OCI-LY7 (cell line): ENCODE results near the gene PVALEF. TPM values are rescaled to one million over a fixed set of nuclear protein-coding genes. Genes with fewer than 3 reads are reported as not detected.

Experiments used
- BruUV-seq: library from RNA; stranded (reverse); fragments of 400-500 nt; replicated peaks from 2 replicates; lab custom pipeline; 2021; lab: Mats Ljungman, UMichigan
- CTCF ChIA-PET: fragments of 300-600 bp; sonication (Branson Sonifier 250); formaldehyde crosslinking; loops from one replicate; lab custom pipeline; 2022; ENCODE audit warnings: antibody characterized with exemption; ENCODE audit not compliant: unreplicated experiment; lab: Charles Lee
- POLR2A ChIA-PET: fragments of 300-600 bp; sonication (Branson Sonifier 250); formaldehyde crosslinking; loops from one replicate; lab custom pipeline; 2022; ENCODE audit warnings: antibody characterized with exemption; lab: Charles Lee
- DNase-seq: peaks from one replicate; pipeline ENCODE4 v3.0.0-alpha.2; 2015; ENCODE audit warnings: low spot score
- H2AFZ ChIP-seq: fragments of 200-600 bp; sonication (generic), shearing (Covaris generic); 2 replicates; pipeline ENCODE4 v1.6.1; 2014; ENCODE audit warnings: mild to moderate bottlenecking, antibody characterized with exemption, low read length, moderate library complexity
- H3K27ac ChIP-seq: fragments of 200-600 bp; sonication (generic); 2 replicates; pipeline ENCODE4 v1.5.1; 2014; ENCODE audit warnings: mixed run types, low read depth, mild to moderate bottlenecking, moderate library complexity, low read length, inconsistent platforms; ENCODE audit not compliant: poor library complexity, severe bottlenecking
- H3K36me3 ChIP-seq: fragments of 200-600 bp; sonication (generic); 2 replicates; pipeline ENCODE4 v1.6.1; 2014; ENCODE audit warnings: mild to moderate bottlenecking, antibody characterized with exemption, low read length, moderate library complexity, mixed read lengths; ENCODE audit not compliant: insufficient read depth
- H3K4me1 ChIP-seq: fragments of 200-600 bp; sonication (generic); 2 replicates; pipeline ENCODE4 v1.5.1; 2014; ENCODE audit warnings: mild to moderate bottlenecking, low read length; ENCODE audit not compliant: insufficient read depth, poor library complexity, severe bottlenecking
- H3K4me2 ChIP-seq: fragments of 200-600 bp; sonication (generic); 2 replicates; pipeline ENCODE4 v1.6.1; 2014; ENCODE audit warnings: mild to moderate bottlenecking, low read length
- H3K4me3 ChIP-seq: fragments of 200-600 bp; sonication (generic); 2 replicates; pipeline ENCODE4 v1.5.1; 2014; ENCODE audit warnings: mild to moderate bottlenecking, low read depth, low read length; ENCODE audit not compliant: poor library complexity, severe bottlenecking
- H3K79me2 ChIP-seq: fragments of 200-600 bp; sonication (generic); 2 replicates; pipeline ENCODE4 v1.6.1; 2016; ENCODE audit warnings: low read depth, mild to moderate bottlenecking, low read length, moderate library complexity, mixed read lengths; ENCODE audit not compliant: insufficient read depth
- H3K9me2 ChIP-seq: fragments of 200-600 bp; sonication (generic); 2 replicates; pipeline ENCODE4 v1.6.1; 2016; ENCODE audit warnings: mild to moderate bottlenecking, low read length, mixed read lengths; ENCODE audit not compliant: insufficient read depth
- H3K9me3 ChIP-seq: fragments of 200-600 bp; sonication (generic); 2 replicates; pipeline ENCODE4 v1.6.1; 2014; ENCODE audit warnings: mild to moderate bottlenecking, mixed run types, low read length, mixed read lengths
- H4K20me1 ChIP-seq: fragments of 200-600 bp; sonication (generic); 2 replicates; pipeline ENCODE4 v1.6.1; 2014; ENCODE audit warnings: mild to moderate bottlenecking, antibody characterized with exemption, low read length, moderate library complexity, mixed read lengths; ENCODE audit not compliant: insufficient read depth
- CTCF ChIP-seq: fragments of 200-600 bp; sonication (generic); conservative IDR thresholded peaks from 2 replicates; pipeline ENCODE4 v1.5.1; 2014; ENCODE audit warnings: mild to moderate bottlenecking, antibody characterized with exemption, low read length, moderate library complexity, mixed read lengths
- EZH2phosphoT487 ChIP-seq: fragments of 200-600 bp; sonication (generic); IDR thresholded peaks from 2 replicates; pipeline ENCODE4 v1.6.1; 2018; ENCODE audit warnings: low read depth, borderline replicate concordance, mild to moderate bottlenecking, mixed run types, antibody characterized with exemption, low read length, moderate library complexity, mixed read lengths
- intact Hi-C: fragments of 100-400 bp; cut with micrococcal nuclease; formaldehyde crosslinking; loops from one replicate; pipeline ENCODE4 v1.10.0; 2022; ENCODE audit not compliant: unreplicated experiment
- total RNA-seq, 2 experiments: library from RNA; depleted of rRNA in 1 of 2; stranded (reverse); fragments of >200 nt in 1 of 2; shearing (Covaris generic) in 1 of 2; gene quantifications; 2 replicates each; pipeline ENCODE4 v1.2.3, GENCODE V29; 2014 to 2022

PVALEF gene
- total RNA-seq, 2 experiments from 2014 or later: not detected

- intact Hi-C loops: loop anchor here (1.0 kb wide), 1 partner anchor 88 kb away; no protein-coding TSS in a partner anchor
- peak; percentile 52 for DNase-seq
- Histone ChIP-seq H3K4me3 (no peak overlapping the region), H3K4me2 (no peak overlapping the region), H3K36me3 (peaks cover 23% of the 10 kb centered on the region), H3K9me3 (no peaks in the 10 kb centered on the region), H3K4me1 (peaks cover 17% of the 10 kb centered on the region), H3K79me2 (no peaks in the 10 kb centered on the region), H3K9me2 (no peaks in the 10 kb centered on the region), H2AFZ (no peak overlapping the region), H4K20me1 (no peaks in the 10 kb centered on the region), H3K27ac (no peak overlapping the region)
- TF ChIP-seq EZH2phosphoT487 (no peak), CTCF (peak; percentile 79)
- BruUV-seq: no TSS peak
- ChIA-PET CTCF (no interaction called here), POLR2A (no interaction called here)
Observed at GRCh38 chr17:81230043-81230820, 64.9 kb downstream of the PVALEF start.

- Histone ChIP-seq H3K9me3 (no peaks in the 10 kb centered on the region), H3K4me1 (peaks cover 17% of the 10 kb centered on the region), H3K4me2 (no peak overlapping the region), H4K20me1 (no peaks in the 10 kb centered on the region), H3K79me2 (no peaks in the 10 kb centered on the region), H3K4me3 (no peak overlapping the region), H2AFZ (no peak overlapping the region), H3K9me2 (no peaks in the 10 kb centered on the region), H3K36me3 (peaks cover 23% of the 10 kb centered on the region), H3K27ac (no peak overlapping the region)
- no TSS peak for BruUV-seq
- intact Hi-C loops: no loop called here
- CTCF ChIA-PET: no interaction called here
- no peak for TF ChIP-seq EZH2phosphoT487
- TF ChIP-seq CTCF: no peak
- no peak for DNase-seq
- POLR2A ChIA-PET: no interaction called here
Observed at GRCh38 chr17:81231121-81231645, 65.9 kb downstream of the PVALEF start.
